B cell (primary cell): ENCODE results near the gene IVL.

ENCODE experiments used
- EZH2 ChIP-seq: IDR thresholded peaks from 2 replicates; pipeline ENCODE4 v1.6.1; 2012; ENCODE audit warnings: borderline replicate concordance, low read depth, mild to moderate bottlenecking, moderate library complexity, low read length; ENCODE audit not compliant: insufficient read depth, poor library complexity, severe bottlenecking
- TF ChIP-seq, protein P1 (sequence below): fragments of 200-600 bp; IDR thresholded peaks from one replicate; pipeline ENCODE4 v1.8.0; 2022; ENCODE audit warnings: antibody characterized with exemption, mild to moderate bottlenecking

DNA sequence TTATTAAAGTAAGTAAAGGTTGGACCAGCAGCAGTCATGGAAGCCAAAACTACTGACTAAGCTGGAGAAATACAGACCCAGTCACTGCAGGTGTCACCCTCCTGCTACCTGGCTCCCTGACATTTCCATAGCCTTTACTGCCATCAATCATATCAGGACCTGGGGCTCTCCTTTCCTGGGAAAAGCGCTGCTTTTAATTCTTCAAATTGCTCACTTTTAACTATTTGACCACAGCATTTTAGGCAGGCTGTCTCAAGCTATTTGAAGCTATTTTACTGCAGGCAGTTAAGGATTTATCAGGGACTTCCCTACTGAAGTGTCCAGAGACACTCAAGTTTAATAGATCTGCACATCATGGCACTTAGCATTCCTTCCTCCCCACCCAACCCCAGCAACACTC is 4.1 kb downstream of the IVL start:
- no peak for TF ChIP-seq EZH2
- TF ChIP-seq, protein P1, sequence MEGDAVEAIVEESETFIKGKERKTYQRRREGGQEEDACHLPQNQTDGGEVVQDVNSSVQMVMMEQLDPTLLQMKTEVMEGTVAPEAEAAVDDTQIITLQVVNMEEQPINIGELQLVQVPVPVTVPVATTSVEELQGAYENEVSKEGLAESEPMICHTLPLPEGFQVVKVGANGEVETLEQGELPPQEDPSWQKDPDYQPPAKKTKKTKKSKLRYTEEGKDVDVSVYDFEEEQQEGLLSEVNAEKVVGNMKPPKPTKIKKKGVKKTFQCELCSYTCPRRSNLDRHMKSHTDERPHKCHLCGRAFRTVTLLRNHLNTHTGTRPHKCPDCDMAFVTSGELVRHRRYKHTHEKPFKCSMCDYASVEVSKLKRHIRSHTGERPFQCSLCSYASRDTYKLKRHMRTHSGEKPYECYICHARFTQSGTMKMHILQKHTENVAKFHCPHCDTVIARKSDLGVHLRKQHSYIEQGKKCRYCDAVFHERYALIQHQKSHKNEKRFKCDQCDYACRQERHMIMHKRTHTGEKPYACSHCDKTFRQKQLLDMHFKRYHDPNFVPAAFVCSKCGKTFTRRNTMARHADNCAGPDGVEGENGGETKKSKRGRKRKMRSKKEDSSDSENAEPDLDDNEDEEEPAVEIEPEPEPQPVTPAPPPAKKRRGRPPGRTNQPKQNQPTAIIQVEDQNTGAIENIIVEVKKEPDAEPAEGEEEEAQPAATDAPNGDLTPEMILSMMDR: no peak
